HepG2 (cell line): ENCODE data around the gene SOCS1. TPM values are rescaled to one million over a fixed set of nuclear protein-coding genes. Genes with fewer than 3 reads are reported as not detected.
A peak's percentile ranks its signal among the peaks of the same experiment; 100 is the strongest.

Experiments
- CCDC6 ChIP-seq: sonication (generic); formaldehyde crosslinking; IDR thresholded peaks from 2 replicates; pipeline ENCODE4 v1.8.1; 2022; ENCODE audit warnings: mild to moderate bottlenecking, missing genetic modification reagents, moderate library complexity
- DR1 ChIP-seq: sonication (generic); formaldehyde crosslinking; IDR thresholded peaks from 2 replicates; pipeline ENCODE4 v1.8.0; 2021; ENCODE audit warnings: mild to moderate bottlenecking, missing genetic modification reagents, inconsistent platforms
- ETV6 ChIP-seq: sonication (generic); formaldehyde crosslinking; conservative IDR thresholded peaks from 2 replicates; pipeline ENCODE4 v1.4.0; 2020; ENCODE audit warnings: missing genetic modification reagents
- MAF1 ChIP-seq: sonication (generic); formaldehyde crosslinking; IDR thresholded peaks from 2 replicates; pipeline ENCODE4 v1.5.0; 2020; ENCODE audit warnings: missing genetic modification reagents, borderline replicate concordance
- NR2F6 ChIP-seq, 2 experiments: IDR thresholded peaks; 2 replicates each; pipeline ENCODE4 v1.6.1; 2016; ENCODE audit warnings: antibody characterized with exemption in 1 of 2, mild to moderate bottlenecking in 1 of 2
- PTBP1 ChIP-seq: fragments of 200-400 bp; formaldehyde crosslinking; IDR thresholded peaks from 2 replicates; pipeline ENCODE4 v1.6.1; 2018; ENCODE audit warnings: low read length, low read depth; ENCODE audit not compliant: poor library complexity, severe bottlenecking
- ZFP62 ChIP-seq: sonication (generic); formaldehyde crosslinking; IDR thresholded peaks from 2 replicates; pipeline ENCODE4 v1.4.0; 2020; ENCODE audit warnings: missing genetic modification reagents
- ZNF563 ChIP-seq: sonication (generic); formaldehyde crosslinking; IDR thresholded peaks from 2 replicates; pipeline ENCODE4 v1.8.0; 2022; ENCODE audit warnings: mild to moderate bottlenecking, moderate library complexity, missing genetic modification reagents
- ZNF570 ChIP-seq: sonication (generic); formaldehyde crosslinking; IDR thresholded peaks from 2 replicates; pipeline ENCODE4 v1.4.0; 2020; ENCODE audit warnings: mild to moderate bottlenecking, missing genetic modification reagents, borderline replicate concordance
- polyA plus RNA-seq, 8 experiments: library from polyadenylated mRNA; depleted of rRNA in 3 of 8; stranded (reverse) in 7 of 8; unstranded in 1 of 8; fragments of >200 nt; fragmentation: Illumina TruSeq in 4 of 8; extraction: Trizol in 4 of 8; gene quantifications; 2 replicates each; pipeline versions ENCODE4 v1.2.1 to v1.2.3, GENCODE V29; 2011 to 2016; ENCODE audit warnings: low read depth in 4 of 8, missing spikeins in 1 of 8, mixed read lengths in 1 of 8; ENCODE audit not compliant: insufficient read depth in 1 of 8
- total RNA-seq, 5 experiments: library from RNA; depleted of rRNA; stranded (reverse); fragments of >200 nt; fragmentation: Illumina TruSeq; extraction: Trizol; gene quantifications; 2 replicates each; pipeline ENCODE4 v1.2.3, GENCODE V29; 2016; ENCODE audit warnings: low read depth in 1 of 5
- TF ChIP-seq, protein P1 (sequence below): IDR thresholded peaks from 2 replicates; pipeline ENCODE4 v1.6.1; 2016; ENCODE audit warnings: missing compliant biosample characterization, missing genetic modification reagents, borderline replicate concordance
- TF ChIP-seq, protein P2 (sequence below): sonication (generic); formaldehyde crosslinking; IDR thresholded peaks from 2 replicates; pipeline ENCODE4 v1.5.0; 2020; ENCODE audit warnings: mild to moderate bottlenecking, missing genetic modification reagents, moderate library complexity
- TF ChIP-seq, protein P3 (sequence below): sonication (generic); formaldehyde crosslinking; IDR thresholded peaks from 2 replicates; pipeline ENCODE4 v1.4.0; 2020; ENCODE audit warnings: mild to moderate bottlenecking, missing genetic modification reagents
- TF ChIP-seq, protein P4 (sequence below): sonication (generic); formaldehyde crosslinking; IDR thresholded peaks from 2 replicates; pipeline ENCODE4 v1.4.0; 2020; ENCODE audit warnings: missing genetic modification reagents, mild to moderate bottlenecking, borderline replicate concordance
- TF ChIP-seq, protein P5 (sequence below): sonication (generic); formaldehyde crosslinking; IDR thresholded peaks from 2 replicates; pipeline ENCODE4 v1.5.0; 2020; ENCODE audit warnings: missing genetic modification reagents, mild to moderate bottlenecking, borderline replicate concordance

The SOCS1 gene
- total and polyA plus RNA-seq, 2 of the 13 experiments (the other 11 are each of a cell fraction or from before 2014, with no cell fraction given), result 5.3 to 6.3 TPM

DNA sequence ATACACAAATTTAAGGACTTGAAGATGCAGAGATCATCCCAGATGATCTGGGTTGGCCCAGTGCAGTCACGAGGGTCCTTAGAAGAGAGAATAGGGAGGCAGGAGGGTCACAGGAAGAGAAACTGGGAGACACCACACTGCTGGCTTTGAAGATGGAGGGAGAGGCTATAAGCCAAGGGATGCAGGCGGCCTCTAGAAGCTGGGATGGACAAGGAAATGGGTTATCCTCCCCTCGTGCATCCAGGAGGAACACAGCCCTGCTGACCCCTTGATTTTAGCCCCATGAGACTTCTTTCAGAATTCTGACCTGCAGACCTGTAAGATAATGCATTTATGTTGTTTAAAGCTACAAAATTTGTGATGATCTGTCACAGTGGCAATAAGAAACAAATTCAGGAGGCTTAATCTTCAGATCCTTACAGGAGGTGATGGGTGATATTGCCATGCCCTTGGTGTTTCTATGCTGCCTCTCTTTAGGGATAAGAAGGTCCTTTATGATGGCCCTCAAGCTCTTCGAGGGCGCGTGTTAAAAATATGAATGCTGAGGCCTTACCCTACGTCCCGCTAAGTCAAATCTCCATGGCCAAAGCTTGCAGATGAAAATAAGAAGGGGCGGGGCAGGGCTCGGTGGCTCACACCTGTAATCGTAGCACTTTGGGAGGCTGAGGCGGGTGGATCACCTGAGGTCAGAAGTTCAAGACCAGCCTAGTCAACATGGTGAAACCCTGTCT is 21.8 kb upstream of the SOCS1 start (continued):
- TF ChIP-seq, protein P1, sequence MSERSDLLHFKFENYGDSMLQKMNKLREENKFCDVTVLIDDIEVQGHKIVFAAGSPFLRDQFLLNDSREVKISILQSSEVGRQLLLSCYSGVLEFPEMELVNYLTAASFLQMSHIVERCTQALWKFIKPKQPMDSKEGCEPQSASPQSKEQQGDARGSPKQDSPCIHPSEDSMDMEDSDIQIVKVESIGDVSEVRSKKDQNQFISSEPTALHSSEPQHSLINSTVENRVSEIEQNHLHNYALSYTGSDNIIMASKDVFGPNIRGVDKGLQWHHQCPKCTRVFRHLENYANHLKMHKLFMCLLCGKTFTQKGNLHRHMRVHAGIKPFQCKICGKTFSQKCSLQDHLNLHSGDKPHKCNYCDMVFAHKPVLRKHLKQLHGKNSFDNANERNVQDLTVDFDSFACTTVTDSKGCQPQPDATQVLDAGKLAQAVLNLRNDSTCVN (CRISPR knock-in tag), result no peak
- TF ChIP-seq, protein P2, sequence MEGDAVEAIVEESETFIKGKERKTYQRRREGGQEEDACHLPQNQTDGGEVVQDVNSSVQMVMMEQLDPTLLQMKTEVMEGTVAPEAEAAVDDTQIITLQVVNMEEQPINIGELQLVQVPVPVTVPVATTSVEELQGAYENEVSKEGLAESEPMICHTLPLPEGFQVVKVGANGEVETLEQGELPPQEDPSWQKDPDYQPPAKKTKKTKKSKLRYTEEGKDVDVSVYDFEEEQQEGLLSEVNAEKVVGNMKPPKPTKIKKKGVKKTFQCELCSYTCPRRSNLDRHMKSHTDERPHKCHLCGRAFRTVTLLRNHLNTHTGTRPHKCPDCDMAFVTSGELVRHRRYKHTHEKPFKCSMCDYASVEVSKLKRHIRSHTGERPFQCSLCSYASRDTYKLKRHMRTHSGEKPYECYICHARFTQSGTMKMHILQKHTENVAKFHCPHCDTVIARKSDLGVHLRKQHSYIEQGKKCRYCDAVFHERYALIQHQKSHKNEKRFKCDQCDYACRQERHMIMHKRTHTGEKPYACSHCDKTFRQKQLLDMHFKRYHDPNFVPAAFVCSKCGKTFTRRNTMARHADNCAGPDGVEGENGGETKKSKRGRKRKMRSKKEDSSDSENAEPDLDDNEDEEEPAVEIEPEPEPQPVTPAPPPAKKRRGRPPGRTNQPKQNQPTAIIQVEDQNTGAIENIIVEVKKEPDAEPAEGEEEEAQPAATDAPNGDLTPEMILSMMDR (CRISPR knock-in tag), result no peak
- TF ChIP-seq PTBP1 (no peak), CCDC6 (CRISPR knock-in tag) (no peak), ZFP62 (CRISPR knock-in tag) (0 out of 2 replicates have a peak, but pooled peaks have one; percentile 55), ZNF563 (CRISPR knock-in tag) (no peak), DR1 (CRISPR knock-in tag) (0 out of 2 replicates have a peak, but pooled peaks have one; percentile 9), ZNF570 (CRISPR knock-in tag) (no peak), NR2F6 (IDR thresholded peaks at IDR 0.05) (no peak), NR2F6 (CRISPR knock-in tag; IDR thresholded peaks at IDR 0.05) (no peak), MAF1 (CRISPR knock-in tag) (no peak), ETV6 (CRISPR knock-in tag) (no peak)
- TF ChIP-seq, protein P3, sequence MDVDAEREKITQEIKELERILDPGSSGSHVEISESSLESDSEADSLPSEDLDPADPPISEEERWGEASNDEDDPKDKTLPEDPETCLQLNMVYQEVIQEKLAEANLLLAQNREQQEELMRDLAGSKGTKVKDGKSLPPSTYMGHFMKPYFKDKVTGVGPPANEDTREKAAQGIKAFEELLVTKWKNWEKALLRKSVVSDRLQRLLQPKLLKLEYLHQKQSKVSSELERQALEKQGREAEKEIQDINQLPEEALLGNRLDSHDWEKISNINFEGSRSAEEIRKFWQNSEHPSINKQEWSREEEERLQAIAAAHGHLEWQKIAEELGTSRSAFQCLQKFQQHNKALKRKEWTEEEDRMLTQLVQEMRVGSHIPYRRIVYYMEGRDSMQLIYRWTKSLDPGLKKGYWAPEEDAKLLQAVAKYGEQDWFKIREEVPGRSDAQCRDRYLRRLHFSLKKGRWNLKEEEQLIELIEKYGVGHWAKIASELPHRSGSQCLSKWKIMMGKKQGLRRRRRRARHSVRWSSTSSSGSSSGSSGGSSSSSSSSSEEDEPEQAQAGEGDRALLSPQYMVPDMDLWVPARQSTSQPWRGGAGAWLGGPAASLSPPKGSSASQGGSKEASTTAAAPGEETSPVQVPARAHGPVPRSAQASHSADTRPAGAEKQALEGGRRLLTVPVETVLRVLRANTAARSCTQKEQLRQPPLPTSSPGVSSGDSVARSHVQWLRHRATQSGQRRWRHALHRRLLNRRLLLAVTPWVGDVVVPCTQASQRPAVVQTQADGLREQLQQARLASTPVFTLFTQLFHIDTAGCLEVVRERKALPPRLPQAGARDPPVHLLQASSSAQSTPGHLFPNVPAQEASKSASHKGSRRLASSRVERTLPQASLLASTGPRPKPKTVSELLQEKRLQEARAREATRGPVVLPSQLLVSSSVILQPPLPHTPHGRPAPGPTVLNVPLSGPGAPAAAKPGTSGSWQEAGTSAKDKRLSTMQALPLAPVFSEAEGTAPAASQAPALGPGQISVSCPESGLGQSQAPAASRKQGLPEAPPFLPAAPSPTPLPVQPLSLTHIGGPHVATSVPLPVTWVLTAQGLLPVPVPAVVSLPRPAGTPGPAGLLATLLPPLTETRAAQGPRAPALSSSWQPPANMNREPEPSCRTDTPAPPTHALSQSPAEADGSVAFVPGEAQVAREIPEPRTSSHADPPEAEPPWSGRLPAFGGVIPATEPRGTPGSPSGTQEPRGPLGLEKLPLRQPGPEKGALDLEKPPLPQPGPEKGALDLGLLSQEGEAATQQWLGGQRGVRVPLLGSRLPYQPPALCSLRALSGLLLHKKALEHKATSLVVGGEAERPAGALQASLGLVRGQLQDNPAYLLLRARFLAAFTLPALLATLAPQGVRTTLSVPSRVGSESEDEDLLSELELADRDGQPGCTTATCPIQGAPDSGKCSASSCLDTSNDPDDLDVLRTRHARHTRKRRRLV (CRISPR knock-in tag), result peak; percentile 27; the same call in 1 of the 2 replicates
- TF ChIP-seq, protein P4, sequence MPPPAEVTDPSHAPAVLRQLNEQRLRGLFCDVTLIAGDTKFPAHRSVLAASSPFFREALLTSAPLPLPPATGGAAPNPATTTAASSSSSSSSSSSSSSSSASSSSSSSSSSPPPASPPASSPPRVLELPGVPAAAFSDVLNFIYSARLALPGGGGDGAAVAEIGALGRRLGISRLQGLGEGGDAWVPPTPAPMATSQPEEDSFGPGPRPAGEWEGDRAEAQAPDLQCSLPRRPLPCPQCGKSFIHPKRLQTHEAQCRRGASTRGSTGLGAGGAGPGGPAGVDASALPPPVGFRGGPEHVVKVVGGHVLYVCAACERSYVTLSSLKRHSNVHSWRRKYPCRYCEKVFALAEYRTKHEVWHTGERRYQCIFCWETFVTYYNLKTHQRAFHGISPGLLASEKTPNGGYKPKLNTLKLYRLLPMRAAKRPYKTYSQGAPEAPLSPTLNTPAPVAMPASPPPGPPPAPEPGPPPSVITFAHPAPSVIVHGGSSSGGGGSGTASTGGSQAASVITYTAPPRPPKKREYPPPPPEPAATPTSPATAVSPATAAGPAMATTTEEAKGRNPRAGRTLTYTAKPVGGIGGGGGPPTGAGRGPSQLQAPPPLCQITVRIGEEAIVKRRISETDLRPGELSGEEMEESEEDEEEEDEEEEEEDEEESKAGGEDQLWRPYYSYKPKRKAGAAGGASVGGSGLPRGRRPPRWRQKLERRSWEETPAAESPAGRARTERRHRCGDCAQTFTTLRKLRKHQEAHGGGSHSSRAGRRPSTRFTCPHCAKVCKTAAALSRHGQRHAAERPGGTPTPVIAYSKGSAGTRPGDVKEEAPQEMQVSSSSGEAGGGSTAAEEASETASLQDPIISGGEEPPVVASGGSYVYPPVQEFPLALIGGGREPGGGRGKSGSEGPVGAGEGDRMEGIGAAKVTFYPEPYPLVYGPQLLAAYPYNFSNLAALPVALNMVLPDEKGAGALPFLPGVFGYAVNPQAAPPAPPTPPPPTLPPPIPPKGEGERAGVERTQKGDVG (CRISPR knock-in tag), result no peak
- TF ChIP-seq, protein P5, sequence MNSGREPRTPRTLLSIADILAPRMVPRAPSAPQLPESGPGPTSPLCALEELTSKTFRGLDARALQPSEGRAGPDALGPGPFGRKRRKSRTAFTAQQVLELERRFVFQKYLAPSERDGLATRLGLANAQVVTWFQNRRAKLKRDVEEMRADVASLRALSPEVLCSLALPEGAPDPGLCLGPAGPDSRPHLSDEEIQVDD (CRISPR knock-in tag), result 0 out of 2 replicates have a peak, but pooled peaks have one; percentile 55
